Activated CD8-positive, alpha-beta memory T cell treated with anti-CD3 and anti-CD28 coated beads, Interleukin-2, amount 50 U/mL, for 48 hours (primary cell): ENCODE measurements around the gene CDKN2D.
A peak's percentile ranks its signal among the peaks of the same experiment; 100 is the strongest.
"Not testable (repeated sequence)": the region's sequence is repeated elsewhere in the genome, so short reads cannot be mapped to it uniquely, and the experiment has no call there.

Source experiments
- DNase-seq: peaks from one replicate; pipeline ENCODE4 v3.0.0-alpha.2; 2020

The CDKN2D gene

DNA sequence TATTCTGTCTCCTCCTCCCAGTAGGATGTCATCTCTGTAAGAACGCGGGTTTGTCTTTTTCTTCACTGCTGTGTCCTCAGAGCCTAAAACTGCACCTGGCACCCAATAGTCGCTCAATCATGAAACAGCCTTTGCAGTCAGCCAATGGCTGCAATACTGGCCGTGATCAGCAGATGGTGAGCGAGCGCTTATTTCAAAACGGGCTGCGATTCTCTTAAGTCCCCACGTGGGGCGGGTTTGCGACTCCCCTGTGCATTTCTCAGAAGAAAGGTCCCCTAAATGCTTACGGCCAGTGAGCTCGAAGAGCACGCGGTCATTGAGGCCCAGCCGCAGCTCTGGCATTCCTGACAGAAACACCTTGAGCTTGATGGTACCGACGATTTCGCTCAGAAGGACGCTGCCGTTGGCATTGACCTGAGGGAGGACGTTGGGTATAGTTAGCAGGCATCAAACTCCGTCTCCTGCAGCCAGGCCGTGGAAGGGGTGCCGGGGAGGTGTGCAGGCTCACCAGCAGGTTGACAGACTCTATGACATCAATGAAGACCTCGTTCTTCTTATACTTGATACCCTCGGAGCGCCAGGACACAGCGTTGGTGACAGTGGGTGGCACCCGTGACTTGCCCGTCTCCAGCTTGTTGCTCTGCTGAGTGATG is 12.3 kb upstream of the CDKN2D start:
- peak; percentile 93 for DNase-seq

- DNase-seq, result no peak
Observed at GRCh38 chr19:10577951-10578350, 9.2 kb upstream of the CDKN2D start.

DNA sequence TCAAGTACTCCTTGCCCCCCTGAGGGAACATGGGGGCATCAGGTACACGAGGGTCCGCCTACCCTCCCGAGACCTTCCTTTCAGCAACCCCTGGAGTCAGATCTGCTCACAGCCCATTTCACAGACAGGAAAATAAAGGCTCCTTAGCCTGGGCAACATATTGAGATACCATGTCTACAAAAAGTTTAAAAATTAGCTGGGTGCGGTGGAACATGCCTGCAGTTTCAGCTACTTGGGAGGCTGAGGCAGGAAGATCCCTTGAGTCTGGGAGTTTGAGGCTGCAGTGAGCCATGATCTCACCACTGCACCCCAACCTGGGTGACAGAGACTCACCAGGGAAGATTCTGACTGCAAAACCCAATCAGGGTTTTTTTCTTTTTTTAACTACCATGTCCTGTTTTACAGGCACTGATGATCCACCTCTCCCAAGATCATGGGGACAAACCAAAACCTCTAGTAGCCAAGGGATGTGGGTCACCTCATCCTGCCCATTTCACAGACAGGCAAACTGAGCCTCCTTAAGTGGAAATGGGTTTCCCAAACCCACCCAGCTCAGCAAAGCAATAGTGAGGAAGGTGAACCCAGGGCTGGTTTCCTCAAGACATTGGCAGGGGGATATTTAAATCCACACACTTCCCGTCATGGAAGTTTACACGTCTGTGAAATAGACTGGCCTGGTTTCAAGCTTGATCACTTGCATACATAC is 6.4 kb upstream of the CDKN2D start:
- DNase-seq, result no peak

GRCh38 chr19:10574462-10574861 is 5.7 kb upstream of the CDKN2D start:
- no peak for DNase-seq

GRCh38 chr19:10573793-10574192 is 5.0 kb upstream of the CDKN2D start:
- not testable (repeated sequence) for DNase-seq

GRCh38 chr19:10568062-10568825 is 535 bp downstream of the CDKN2D start:
- DNase-seq, result peak; percentile 82

GRCh38 chr19:10567656-10568055 is 1.1 kb downstream of the CDKN2D start:
- no peak for DNase-seq

- peak; percentile 78 for DNase-seq
Observed at GRCh38 chr19:10566658-10567410, 1.9 kb downstream of the CDKN2D start.

DNA sequence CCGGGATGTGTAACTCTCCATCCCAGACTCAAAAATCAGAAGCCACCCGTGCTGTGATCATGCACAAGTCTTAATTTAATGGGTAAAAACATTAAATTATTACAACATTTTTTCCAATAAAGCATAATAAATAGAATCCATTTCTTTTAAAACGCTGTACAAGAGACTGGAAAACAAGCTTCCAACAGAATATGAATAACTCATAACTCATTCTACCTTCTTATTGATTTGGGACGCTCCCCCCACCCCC is 2.4 kb downstream of the CDKN2D start:
- no peak for DNase-seq

- peak; percentile 99 for DNase-seq
Observed at GRCh38 chr19:10565567-10566407, 3.0 kb downstream of the CDKN2D start, which contains the start of gene KRI1. Gene KRI1, minus strand, starts transcription at chr19:10566010. Its CDS starts 11 bp downstream, at chr19:10565999.

GRCh38 chr19:10565028-10565566 is 3.7 kb downstream of the CDKN2D start:
- peak; percentile 77 for DNase-seq

DNA sequence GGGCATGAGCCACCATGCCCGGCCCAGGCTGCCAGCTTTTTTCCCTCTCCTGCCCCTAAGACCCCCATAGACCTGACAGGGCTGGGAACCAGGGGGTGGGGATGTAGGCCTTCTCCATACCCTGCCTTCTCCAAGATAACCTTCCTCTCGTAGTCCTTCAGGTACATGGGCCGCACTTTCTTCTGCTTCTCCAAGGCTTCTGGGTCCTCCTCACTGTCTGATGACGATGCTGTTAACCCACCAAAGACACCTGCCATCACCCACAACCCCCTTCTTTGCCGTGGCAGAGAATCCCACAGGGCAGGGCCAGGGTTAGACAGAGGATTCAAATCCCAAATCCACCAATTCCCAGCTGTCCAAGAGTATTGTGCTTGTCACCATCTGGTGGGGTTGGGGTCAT is 6.2 kb downstream of the CDKN2D start:
- no peak for DNase-seq

DNA sequence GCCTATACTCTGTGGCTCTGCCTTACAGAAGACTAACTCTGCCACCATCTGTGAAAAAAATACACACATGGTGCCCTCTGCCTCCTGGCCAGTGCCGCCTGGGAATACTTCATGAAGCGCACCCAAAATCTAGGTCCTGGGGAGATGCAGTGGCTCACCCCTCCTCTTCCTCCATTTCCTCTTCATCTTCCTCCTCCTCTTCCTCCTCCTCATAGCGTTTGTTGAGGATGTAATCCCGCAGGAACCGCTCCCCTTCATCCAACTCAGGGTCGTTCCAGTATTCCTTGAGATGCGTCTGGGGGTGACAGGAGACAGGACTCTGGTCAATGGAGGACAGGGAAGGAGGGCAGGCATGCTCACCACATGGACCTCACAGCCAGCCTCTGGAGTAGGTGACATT is 8.6 kb downstream of the CDKN2D start:
- no peak for DNase-seq

DNA sequence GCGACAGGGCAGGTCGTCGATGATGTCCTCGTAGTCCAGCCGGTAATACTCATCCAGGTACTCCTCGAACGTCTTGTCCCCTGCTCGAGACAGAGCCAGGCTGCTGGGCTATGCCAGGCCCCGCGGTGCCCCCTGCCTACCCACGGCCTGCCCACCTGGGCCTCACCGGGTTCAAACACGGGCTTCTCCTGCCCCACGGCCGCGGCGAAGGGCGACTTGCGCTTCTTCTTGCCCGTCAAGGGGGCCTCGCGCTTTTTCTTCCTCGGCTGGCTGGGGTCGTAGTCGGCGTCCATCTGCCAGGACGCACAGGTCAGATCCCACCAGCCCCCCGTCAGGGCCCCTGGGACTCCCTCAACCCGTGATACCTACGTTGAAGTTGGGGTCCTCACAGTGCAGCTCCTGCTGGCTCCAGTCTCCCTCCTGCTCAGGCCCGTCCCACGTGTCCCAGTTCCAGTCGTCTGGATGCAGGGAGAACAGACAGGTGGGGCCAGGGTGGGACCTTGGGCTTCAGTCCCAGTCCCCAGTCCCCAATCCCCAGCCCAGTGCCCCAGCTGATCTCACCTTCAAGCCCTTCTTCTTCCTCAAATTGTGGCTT is 11.1 kb downstream of the CDKN2D start:
- no peak for DNase-seq

DNA sequence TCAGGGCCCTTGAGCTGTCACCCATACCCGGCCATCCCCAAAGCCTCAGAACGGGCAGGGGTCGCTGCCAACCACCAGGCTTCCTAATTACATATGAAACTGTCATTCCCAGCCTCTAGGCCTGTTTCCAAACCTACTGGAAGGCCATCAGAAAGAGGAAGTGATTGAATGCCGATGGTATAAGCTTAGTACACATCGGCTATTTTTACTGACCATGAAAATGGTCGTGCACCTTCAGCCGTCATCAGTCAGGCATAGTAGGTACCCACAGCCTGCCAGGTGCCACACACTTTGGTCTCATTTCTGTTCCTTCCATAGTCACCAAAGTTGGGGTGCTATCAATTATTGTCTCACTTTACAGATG is 13.2 kb downstream of the CDKN2D start:
- no peak for DNase-seq

DNA sequence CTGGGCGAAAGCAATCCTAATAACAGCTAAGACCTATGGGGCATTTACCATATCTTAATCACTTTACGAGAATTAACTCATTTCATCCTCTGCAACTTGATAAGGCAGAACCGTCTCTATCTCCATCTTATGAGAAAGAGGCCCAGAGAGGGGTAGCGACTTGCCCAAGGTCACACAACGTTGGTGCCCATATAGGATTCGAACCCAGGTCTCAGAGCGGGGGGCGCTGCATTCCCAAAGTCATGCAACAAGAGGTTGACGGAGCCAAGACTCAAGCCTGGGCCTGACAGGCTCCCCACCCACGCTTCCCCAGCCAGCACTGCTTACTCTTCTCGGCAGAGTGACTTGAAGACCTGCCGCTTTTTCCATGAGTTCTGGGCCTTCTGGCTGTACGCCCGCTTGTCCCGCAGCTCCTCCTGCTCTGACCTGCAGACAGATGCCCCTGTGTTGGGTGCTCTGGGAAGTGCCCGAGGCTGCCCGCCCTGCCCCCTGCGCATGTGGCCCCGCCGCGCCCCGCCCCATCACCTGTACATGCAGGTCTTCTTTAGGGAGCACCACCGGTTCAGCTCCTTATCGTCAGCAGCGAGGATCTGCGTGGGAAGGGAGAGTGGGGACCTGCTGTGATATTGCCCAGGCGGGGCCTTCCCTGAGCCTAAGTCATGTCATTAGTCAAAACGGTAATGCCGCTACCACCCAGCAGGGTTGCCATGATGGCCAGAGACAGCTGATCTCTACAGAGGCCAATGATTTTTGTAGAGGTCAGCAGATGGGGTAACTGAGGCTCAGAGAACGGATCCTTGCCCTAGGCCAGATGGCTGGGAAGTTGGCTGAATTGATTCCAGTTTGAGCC is 13.8 kb downstream of the CDKN2D start:
- no peak for DNase-seq

GRCh38 chr19:10553943-10554381 is 14.8 kb downstream of the CDKN2D start:
- peak; percentile 79 for DNase-seq

DNA sequence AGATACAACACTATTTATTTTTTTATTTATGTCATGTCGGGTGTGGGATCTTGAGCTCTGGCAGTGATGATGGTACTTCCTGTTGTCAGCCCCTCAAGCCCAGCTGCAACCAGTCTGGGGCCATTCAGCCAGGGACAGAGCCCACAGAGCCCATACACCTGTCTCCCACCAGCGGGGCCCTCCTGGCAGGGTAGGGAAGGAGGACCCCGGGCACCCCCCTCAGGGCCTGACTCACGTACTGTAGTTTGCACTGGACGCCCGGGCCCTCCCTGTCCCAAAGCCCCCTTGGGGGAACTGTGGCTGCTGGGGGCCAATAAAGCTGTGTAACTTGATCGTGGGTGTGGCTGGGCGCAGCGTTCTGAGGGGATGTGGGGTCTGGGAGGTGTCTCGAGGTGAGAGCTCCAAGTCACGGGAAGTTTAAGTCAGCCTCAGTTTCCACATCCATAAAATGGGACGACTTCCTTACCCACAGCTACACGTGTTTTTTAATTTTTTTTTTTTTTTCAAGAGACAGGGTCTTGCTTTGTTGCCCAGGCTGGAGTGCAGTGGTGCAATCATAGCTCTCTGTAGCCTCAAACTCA is 15.6 kb downstream of the CDKN2D start:
- DNase-seq, result no peak

DNA sequence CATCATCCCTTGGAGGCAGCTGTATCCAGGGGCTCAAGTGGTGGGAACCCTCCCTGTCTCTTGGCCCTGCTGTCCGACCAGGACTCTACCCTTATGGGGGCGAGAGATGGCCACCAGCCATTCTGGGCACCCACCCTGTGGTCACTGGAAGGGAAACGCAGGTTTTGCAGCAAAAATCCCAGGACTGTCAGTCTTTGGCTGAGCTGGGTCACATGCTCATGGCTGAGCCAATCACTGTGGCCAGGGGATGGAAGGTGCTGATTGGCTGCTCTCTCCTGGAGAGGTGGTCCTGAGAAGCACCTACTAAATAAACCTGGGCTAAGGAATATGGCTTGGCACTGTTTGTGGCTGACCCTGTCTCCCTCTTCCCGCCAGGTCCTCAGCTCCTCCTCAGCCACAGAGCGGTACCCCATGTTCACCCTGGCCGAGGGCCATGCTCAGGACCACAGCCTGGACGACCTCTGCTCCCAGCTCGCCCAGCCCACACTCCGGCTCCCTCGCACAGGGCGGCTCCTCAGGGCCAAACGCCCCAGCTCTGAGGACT is 16.2 kb downstream of the CDKN2D start:
- DNase-seq, result peak; percentile 73

DNA sequence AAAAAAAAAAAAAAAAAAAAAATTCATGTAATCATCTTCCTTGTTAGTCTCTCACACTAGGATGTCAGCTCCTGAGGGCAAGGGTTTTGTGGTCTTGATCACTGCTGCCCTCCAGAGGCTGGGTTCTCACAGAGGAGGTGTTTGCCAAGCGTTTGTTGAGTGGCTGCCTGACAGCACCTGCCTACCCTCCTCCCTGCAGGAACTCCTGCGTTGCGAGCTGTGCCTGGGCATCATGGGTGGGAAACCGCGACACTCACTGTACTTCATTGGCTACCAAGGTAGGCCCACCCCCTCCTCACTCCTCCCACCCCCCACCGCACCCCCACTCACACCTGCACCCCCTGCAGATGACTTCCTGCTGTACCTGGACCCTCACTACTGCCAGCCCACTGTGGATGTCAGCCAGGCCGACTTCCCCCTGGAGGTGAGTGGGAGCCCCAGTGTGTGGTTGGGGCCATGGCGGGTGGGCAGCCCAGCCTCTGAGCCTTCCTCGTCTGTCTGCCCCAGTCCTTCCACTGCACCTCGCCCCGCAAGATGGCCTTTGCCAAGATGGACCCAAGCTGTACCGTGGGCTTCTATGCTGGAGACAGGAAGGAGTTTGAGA is 17.0 kb downstream of the CDKN2D start:
- DNase-seq, result no peak
